ENCODE measurements around the gene SIRT3.

Gene SIRT3

GRCh38 chr11:271319-271715, 35.2 kb upstream of the SIRT3 start:
- no peak for DNase-seq

- no peak for DNase-seq
Observed at GRCh38 chr11:270451-271318, 34.5 kb upstream of the SIRT3 start.

GRCh38 chr11:269146-269890, 33.2 kb upstream of the SIRT3 start:
- no peak for DNase-seq

DNA sequence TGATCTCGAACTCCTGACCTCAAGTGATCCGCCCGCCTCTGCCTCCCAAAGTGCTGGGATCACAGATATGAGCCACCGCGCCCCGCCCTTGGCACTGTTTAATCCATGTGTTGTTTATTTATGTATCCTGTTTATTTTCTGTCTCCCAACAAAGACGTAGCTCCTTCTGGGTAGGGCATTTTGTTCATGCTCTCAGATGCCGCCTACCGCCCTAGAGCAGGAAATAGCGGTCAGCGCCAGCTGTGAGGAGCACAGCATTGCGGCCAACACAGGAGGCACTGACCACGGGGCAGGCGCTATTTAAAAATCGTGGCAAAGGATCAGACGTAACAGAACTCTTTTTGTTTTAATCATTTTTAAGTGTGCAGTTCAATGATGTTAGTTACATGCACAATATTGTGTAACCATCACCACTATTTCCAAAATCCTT, 32.6 kb upstream of the SIRT3 start:
- DNase-seq: peak in 9 of 56 donors; percentile 14 to 52 (median 35)

GRCh38 chr11:267491-267994, 31.4 kb upstream of the SIRT3 start:
- DNase-seq: no peak

- no peak for DNase-seq
Observed at GRCh38 chr11:266676-267439, 30.7 kb upstream of the SIRT3 start.

GRCh38 chr11:261624-262023, 25.5 kb upstream of the SIRT3 start:
- no peak for DNase-seq

GRCh38 chr11:259413-259812, 23.3 kb upstream of the SIRT3 start:
- DNase-seq: no peak

- no peak for DNase-seq
Observed at GRCh38 chr11:257766-258493, 21.8 kb upstream of the SIRT3 start.

GRCh38 chr11:256952-257737, 21.0 kb upstream of the SIRT3 start:
- DNase-seq: no peak

DNA sequence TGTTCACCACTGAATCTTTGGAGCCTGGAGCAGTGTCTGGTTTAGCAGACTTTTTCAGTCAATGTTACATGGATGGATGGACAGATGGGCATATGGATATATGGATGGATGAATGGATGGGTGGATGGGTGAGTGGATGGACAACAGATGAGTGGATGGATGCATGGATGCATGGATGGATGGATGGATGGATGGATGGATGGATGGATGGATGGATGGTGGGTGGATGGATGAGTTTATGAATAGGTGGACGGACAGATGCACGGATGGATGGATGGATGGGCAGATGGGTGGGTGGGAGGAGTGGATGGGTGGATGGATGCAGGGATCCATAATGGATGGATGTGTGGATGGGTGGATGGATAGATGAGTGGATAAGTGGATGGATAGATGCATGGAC, 19.7 kb upstream of the SIRT3 start:
- DNase-seq: no peak

DNA sequence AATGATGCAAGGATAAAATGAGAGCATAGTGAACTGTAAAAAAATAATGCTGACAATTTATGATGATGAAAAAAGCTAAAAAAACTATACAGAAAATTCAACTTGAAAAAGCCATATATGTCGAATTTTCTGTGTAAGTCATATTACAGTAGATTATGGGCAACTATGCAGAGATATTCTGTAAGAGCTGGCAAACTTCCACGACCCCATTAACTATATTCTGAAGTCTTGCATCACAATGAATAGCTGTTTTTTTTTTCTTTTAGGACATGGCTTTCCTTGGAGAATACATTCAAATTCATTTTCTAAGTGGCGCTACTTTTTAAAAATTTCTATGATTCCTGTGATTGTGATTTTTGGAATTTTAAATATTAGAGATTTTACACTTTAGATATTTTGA, 19.0 kb upstream of the SIRT3 start:
- DNase-seq: no peak

- no peak for DNase-seq
Observed at GRCh38 chr11:253886-254270, 17.7 kb upstream of the SIRT3 start.

GRCh38 chr11:253160-253885, 17.2 kb upstream of the SIRT3 start:
- DNase-seq: no peak

GRCh38 chr11:252666-253065, 16.5 kb upstream of the SIRT3 start:
- no peak for DNase-seq

GRCh38 chr11:251550-251949, 15.4 kb upstream of the SIRT3 start:
- no peak for DNase-seq

- peak in 14 of 56 donors; percentile 5 to 52 (median 24) for DNase-seq
Observed at GRCh38 chr11:250740-251299, 14.7 kb upstream of the SIRT3 start.

DNA sequence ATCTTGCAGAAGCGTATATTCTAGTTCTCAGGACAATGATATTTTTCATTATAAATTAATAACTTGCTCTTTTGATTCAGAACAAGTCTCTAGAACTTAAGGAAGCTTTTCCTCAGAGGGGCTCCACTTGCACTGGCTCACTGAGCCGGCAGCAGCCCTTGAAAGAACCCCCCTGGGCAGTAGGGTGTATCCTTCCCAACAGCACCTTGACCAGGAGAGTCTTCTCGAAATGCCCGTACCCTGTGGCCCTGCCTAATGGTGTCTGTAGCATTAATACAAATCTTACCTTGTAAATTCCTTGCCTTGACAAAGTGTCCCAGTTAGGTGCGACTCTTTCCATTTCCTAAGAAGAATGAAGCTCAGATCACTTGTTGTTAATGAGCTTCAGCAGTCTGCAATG, 14.1 kb upstream of the SIRT3 start:
- DNase-seq: no peak

DNA sequence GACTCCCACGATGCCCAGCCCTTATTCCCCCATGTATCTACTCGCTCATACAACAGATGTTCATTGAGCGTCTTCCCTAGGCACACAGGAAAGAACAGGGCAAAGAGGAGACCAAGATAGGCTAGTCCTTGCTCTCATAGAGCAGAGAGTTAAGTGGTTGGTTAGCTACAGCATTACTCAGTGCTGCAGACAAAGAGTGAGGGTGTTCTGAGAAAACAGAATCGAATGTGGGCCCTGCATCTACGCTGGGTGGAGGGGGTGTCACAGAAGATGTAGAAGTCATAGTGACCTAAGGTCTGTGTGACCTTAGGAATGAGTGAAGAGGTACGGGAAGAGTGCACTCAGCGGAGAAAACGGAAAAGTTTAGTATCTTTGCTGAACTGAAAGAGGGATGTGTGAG, 12.9 kb upstream of the SIRT3 start:
- DNase-seq: no peak
